Measurements from ENCODE around the gene SLIT3. TPM values are rescaled to one million over a fixed set of nuclear protein-coding genes. Genes with fewer than 3 reads are reported as not detected.

SLIT3 gene
- total RNA-seq, 3 donors from 2014 or later (not counting 1 experiment from before 2014, with no cell fraction given): 0.34 to 0.80 TPM; not detected in 1

GRCh38 chr5:168707716-168708695 is 592.9 kb downstream of the SLIT3 start:
- ATAC-seq: no peak
- H3K36me3 Mint-ChIP-seq: no peaks in the 10 kb centered on the region

DNA sequence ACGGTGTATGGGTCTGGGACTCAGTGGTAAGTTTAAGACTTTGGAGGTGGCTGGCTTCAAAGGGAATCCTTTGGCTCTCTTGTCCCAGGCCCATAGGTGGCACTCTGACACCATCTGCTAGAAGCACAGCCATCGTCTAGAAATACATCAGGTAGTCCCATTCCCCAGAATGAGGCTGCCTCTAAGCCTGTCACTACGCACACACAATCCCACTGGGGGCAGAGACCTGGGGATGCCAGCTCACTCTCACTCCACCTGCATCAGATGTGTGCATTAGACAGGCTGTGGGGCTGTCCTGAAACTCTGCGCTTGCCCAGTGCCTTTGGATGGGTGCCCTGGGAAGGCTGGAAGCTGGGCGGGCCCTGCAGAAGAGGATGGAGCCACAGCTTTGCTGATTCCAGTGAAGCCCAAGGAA is 594.3 kb downstream of the SLIT3 start:
- intact Hi-C loops (cut with micrococcal nuclease): loop anchor here (10.0 kb wide), 1 partner anchor 598 kb away; the partner anchor contains the start of gene SLIT3
- Mint-ChIP-seq H3K36me3 (no peaks in the 10 kb centered on the region), H3K27ac (no peak overlapping the region), H3K27me3 (ENCODE audit: low read depth in 2 of 2) (peaks cover 0 to 8% of the 10 kb centered on the region in 2 donors), H3K4me1 (no peaks in the 10 kb centered on the region), H3K4me3 (no peak overlapping the region), H3K9me3 (no peaks in the 10 kb centered on the region)
- Histone ChIP-seq H3K4me3 (ENCODE audit: low read length) (no peak overlapping the region), H3K27ac (ENCODE audit: low read length) (no peak overlapping the region), H3K4me1 (ENCODE audit: control insufficient read depth, insufficient read depth, low read length) (no peaks in the 10 kb centered on the region), H3K9me3 (ENCODE audit: control insufficient read depth, insufficient read depth, low read length) (no peaks in the 10 kb centered on the region), H3K36me3 (ENCODE audit: control insufficient read depth, insufficient read depth, low read length) (no peaks in the 10 kb centered on the region), H3K27me3 (ENCODE audit: control insufficient read depth, insufficient read depth, low read length) (no peaks in the 10 kb centered on the region)
- WGBS (ENCODE audit: insufficient coverage): 73% methylated on average over 5 of the region's 5 CpGs
- TF ChIP-seq, protein P1, sequence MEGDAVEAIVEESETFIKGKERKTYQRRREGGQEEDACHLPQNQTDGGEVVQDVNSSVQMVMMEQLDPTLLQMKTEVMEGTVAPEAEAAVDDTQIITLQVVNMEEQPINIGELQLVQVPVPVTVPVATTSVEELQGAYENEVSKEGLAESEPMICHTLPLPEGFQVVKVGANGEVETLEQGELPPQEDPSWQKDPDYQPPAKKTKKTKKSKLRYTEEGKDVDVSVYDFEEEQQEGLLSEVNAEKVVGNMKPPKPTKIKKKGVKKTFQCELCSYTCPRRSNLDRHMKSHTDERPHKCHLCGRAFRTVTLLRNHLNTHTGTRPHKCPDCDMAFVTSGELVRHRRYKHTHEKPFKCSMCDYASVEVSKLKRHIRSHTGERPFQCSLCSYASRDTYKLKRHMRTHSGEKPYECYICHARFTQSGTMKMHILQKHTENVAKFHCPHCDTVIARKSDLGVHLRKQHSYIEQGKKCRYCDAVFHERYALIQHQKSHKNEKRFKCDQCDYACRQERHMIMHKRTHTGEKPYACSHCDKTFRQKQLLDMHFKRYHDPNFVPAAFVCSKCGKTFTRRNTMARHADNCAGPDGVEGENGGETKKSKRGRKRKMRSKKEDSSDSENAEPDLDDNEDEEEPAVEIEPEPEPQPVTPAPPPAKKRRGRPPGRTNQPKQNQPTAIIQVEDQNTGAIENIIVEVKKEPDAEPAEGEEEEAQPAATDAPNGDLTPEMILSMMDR (IDR thresholded peaks at IDR 0.05): no peak
- ATAC-seq (no peak), DNase-seq (no peak)

More at GRCh38 chr5:168707716-168708695, 592.9 kb downstream of the SLIT3 start:
- H3K27ac Mint-ChIP-seq: no peak overlapping the region
- no peaks in the 10 kb centered on the region for H3K9me3 ChIP-seq (ENCODE audit: control insufficient read depth, insufficient read depth, low read length)
- no peak overlapping the region for H3K27ac ChIP-seq (ENCODE audit: low read length)
- peaks cover 0 to 8% of the 10 kb centered on the region in 2 donors for H3K27me3 Mint-ChIP-seq (ENCODE audit: low read depth in 2 of 2)
- no peak overlapping the region for H3K4me3 Mint-ChIP-seq
- TF ChIP-seq, protein P1 (IDR thresholded peaks at IDR 0.05): no peak
- intact Hi-C loops (cut with micrococcal nuclease): loop anchor here (10.0 kb wide), 1 partner anchor 597 kb away; the partner anchor contains the start of gene SLIT3
- no peak overlapping the region for H3K4me3 ChIP-seq (ENCODE audit: low read length)
- DNase-seq: no peak
- H3K4me1 ChIP-seq (ENCODE audit: control insufficient read depth, insufficient read depth, low read length): no peaks in the 10 kb centered on the region
- 89% methylated on average over 15 of the region's 15 CpGs for WGBS (ENCODE audit: insufficient coverage)
- no peaks in the 10 kb centered on the region for H3K36me3 ChIP-seq (ENCODE audit: control insufficient read depth, insufficient read depth, low read length)
- H3K27me3 ChIP-seq (ENCODE audit: control insufficient read depth, insufficient read depth, low read length): no peaks in the 10 kb centered on the region
- H3K4me1 Mint-ChIP-seq: no peaks in the 10 kb centered on the region
- H3K9me3 Mint-ChIP-seq: no peaks in the 10 kb centered on the region

DNA sequence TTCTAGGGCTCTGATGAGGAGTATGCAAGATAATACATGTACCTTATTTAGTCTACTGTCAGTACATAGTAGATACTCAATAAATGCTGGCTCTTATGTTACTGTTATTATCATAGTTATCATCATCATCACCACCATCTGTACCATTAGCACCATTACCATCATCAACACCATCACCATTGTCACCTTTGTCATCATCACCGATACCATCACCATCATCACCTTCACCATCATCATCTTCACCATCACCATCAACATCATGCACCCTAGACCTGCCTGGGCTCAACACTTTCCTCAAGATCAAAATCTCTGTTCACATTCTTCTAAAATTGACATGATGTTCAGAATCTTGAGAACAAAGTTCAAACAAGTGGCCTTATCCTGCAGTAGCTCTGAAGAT is 595.6 kb downstream of the SLIT3 start:
- no peaks in the 10 kb centered on the region for H3K27me3 ChIP-seq (ENCODE audit: control insufficient read depth, insufficient read depth, low read length)
- H3K36me3 ChIP-seq (ENCODE audit: control insufficient read depth, insufficient read depth, low read length): no peaks in the 10 kb centered on the region
- TF ChIP-seq, protein P1 (IDR thresholded peaks at IDR 0.05): no peak
- Mint-ChIP-seq H3K4me3 (no peak overlapping the region), H3K27ac (no peak overlapping the region), H3K9me3 (no peaks in the 10 kb centered on the region), H3K27me3 (ENCODE audit: low read depth in 2 of 2) (peaks cover 0 to 7% of the 10 kb centered on the region in 2 donors), H3K4me1 (no peaks in the 10 kb centered on the region), H3K36me3 (no peaks in the 10 kb centered on the region)
- H3K4me3 ChIP-seq (ENCODE audit: low read length): no peak overlapping the region
- WGBS (ENCODE audit: insufficient coverage): 93% methylated on average over 1 of the region's 1 CpG
- H3K27ac ChIP-seq (ENCODE audit: low read length): no peak overlapping the region
- no peaks in the 10 kb centered on the region for H3K4me1 ChIP-seq (ENCODE audit: control insufficient read depth, insufficient read depth, low read length)
- no peaks in the 10 kb centered on the region for H3K9me3 ChIP-seq (ENCODE audit: control insufficient read depth, insufficient read depth, low read length)
- no peak for ATAC-seq
- intact Hi-C loops (cut with micrococcal nuclease): loop anchor here (10.0 kb wide), 1 partner anchor 599 kb away; the partner anchor contains the start of gene SLIT3
- DNase-seq: no peak

Data from natural killer cell (primary cell).